Neural cell (in vitro differentiated cells): ENCODE measurements around the gene OGFR. TPM values are rescaled to one million over a fixed set of nuclear protein-coding genes. Genes with fewer than 3 reads are reported as not detected.

ENCODE experiments used
- H2AFZ ChIP-seq: fragments of 200-600, 300-800 bp; sonication (generic), shearing (Covaris generic); 2 replicates; pipeline ENCODE4 v1.6.0; 2014; ENCODE audit warnings: low read depth, mild to moderate bottlenecking, antibody characterized with exemption, low read length, moderate library complexity
- H3F3A ChIP-seq: fragments of 200-600 bp; shearing (Covaris generic); 2 replicates; pipeline ENCODE4 v1.6.1; 2016; ENCODE audit warnings: mild to moderate bottlenecking, moderate library complexity, mixed read lengths, antibody characterized with exemption, low read length; ENCODE audit not compliant: insufficient read depth, poor library complexity, severe bottlenecking
- H3K27ac ChIP-seq: fragments of 200-600, 300-800 bp; sonication (generic), shearing (Covaris generic); 2 replicates; pipeline ENCODE4 v1.5.1; 2014; ENCODE audit warnings: mild to moderate bottlenecking, low read length, moderate library complexity
- H3K27me3 ChIP-seq: fragments of 300-800, 200-600 bp; sonication (generic), shearing (Covaris generic); 2 replicates; pipeline ENCODE4 v1.6.0; 2014; ENCODE audit warnings: mild to moderate bottlenecking, low read depth, low read length, moderate library complexity; ENCODE audit not compliant: insufficient read depth
- H3K36me3 ChIP-seq: fragments of 300-800, 200-600 bp; sonication (generic), shearing (Covaris generic); 2 replicates; pipeline ENCODE4 v1.5.1; 2014; ENCODE audit warnings: mild to moderate bottlenecking, antibody characterized with exemption, low read length, moderate library complexity; ENCODE audit not compliant: insufficient read depth
- H3K4me2 ChIP-seq: fragments of 300-800, 200-600 bp; sonication (generic), shearing (Covaris generic); 2 replicates; pipeline ENCODE4 v1.6.0; 2014; ENCODE audit warnings: mild to moderate bottlenecking, low read length
- H3K4me3 ChIP-seq: fragments of 300-800, 200-600 bp; sonication (generic), shearing (Covaris generic); 2 replicates; pipeline ENCODE4 v1.5.1; 2014; ENCODE audit warnings: mild to moderate bottlenecking, low read length, moderate library complexity
- H3K79me2 ChIP-seq: fragments of 200-600 bp; shearing (Covaris generic); replicated peaks from 2 replicates; pipeline ENCODE4 v1.6.0; 2014; ENCODE audit warnings: mild to moderate bottlenecking, low read length, moderate library complexity; ENCODE audit not compliant: insufficient read depth
- H3K9ac ChIP-seq: fragments of 300-800, 200-600 bp; sonication (generic), shearing (Covaris generic); 2 replicates; pipeline ENCODE4 v1.6.1; 2016; ENCODE audit warnings: mild to moderate bottlenecking, low read length, mixed read lengths
- H3K9me2 ChIP-seq: fragments of 200-600 bp; shearing (Covaris generic); 2 replicates; pipeline ENCODE4 v1.6.1; 2016; ENCODE audit warnings: mild to moderate bottlenecking, low read length, mixed read lengths; ENCODE audit not compliant: insufficient read depth
- H3K9me3 ChIP-seq: fragments of 200-600, 300-800 bp; sonication (generic), shearing (Covaris generic); 2 replicates; pipeline ENCODE4 v1.6.1; 2016; ENCODE audit warnings: mild to moderate bottlenecking, mixed run types, low read length, moderate library complexity, mixed read lengths
- H4K20me1 ChIP-seq: fragments of 200-600 bp; shearing (Covaris generic); 2 replicates; pipeline ENCODE4 v1.6.1; 2016; ENCODE audit warnings: mild to moderate bottlenecking, mixed run types; ENCODE audit not compliant: insufficient read depth
- EP300 ChIP-seq: fragments of 450-650 bp; conservative IDR thresholded peaks from 2 replicates; pipeline ENCODE4 v1.6.1; 2014; ENCODE audit warnings: antibody characterized with exemption, mild to moderate bottlenecking, moderate library complexity; ENCODE audit not compliant: poor library complexity, severe bottlenecking
- EZH2 ChIP-seq: fragments of 200-600, 300-800 bp; shearing (Covaris generic), sonication (generic); IDR thresholded peaks from 2 replicates; pipeline ENCODE4 v1.6.1; 2014; ENCODE audit warnings: antibody characterized with exemption, low read length, borderline replicate concordance, mild to moderate bottlenecking; ENCODE audit not compliant: insufficient read depth, poor library complexity, severe bottlenecking
- MXI1 ChIP-seq: fragments of 450-650 bp; conservative IDR thresholded peaks from 2 replicates; pipeline ENCODE4 v1.6.1; 2014; ENCODE audit warnings: antibody characterized with exemption, mild to moderate bottlenecking; ENCODE audit not compliant: poor library complexity, severe bottlenecking
- POLR2AphosphoS5 ChIP-seq: IDR thresholded peaks from 2 replicates; pipeline ENCODE4 v1.6.1; 2012
- RAD21 ChIP-seq: fragments of 450-650 bp; conservative IDR thresholded peaks from 2 replicates; pipeline ENCODE4 v1.6.1; 2014; ENCODE audit warnings: antibody characterized with exemption, mild to moderate bottlenecking, moderate library complexity
- SMC3 ChIP-seq: fragments of 450-650 bp; conservative IDR thresholded peaks from 2 replicates; pipeline ENCODE4 v1.6.1; 2014; ENCODE audit warnings: antibody characterized with exemption, mild to moderate bottlenecking, moderate library complexity; ENCODE audit not compliant: poor library complexity
- TAF1 ChIP-seq: IDR thresholded peaks from 2 replicates; pipeline ENCODE4 v1.6.1; 2012; ENCODE audit warnings: low read depth
- polyA plus RNA-seq: library from polyadenylated mRNA; depleted of rRNA; stranded (reverse); fragments of >200 nt; gene quantifications from 2 replicates; pipeline ENCODE4 v1.2.3, GENCODE V29; 2014
- TF ChIP-seq, protein P1 (sequence below): fragments of 450-650 bp; IDR thresholded peaks from 2 replicates; pipeline ENCODE4 v1.5.1; 2014; ENCODE audit warnings: antibody characterized with exemption, mild to moderate bottlenecking, moderate library complexity; ENCODE audit not compliant: poor library complexity, severe bottlenecking
- TF ChIP-seq, protein P2 (sequence below): IDR thresholded peaks from 2 replicates; pipeline ENCODE4 v1.6.1; 2012; ENCODE audit warnings: borderline replicate concordance

The OGFR gene
- polyA plus RNA-seq, 1 donor from 2014 or later = 15.6 TPM

GRCh38 chr20:62816031-62816883 is 11.6 kb downstream of the OGFR start:
- H3K36me3 ChIP-seq = no peaks in the 10 kb centered on the region
- no peak overlapping the region for H2AFZ ChIP-seq
- no peaks in the 10 kb centered on the region for H4K20me1 ChIP-seq
- no peaks in the 10 kb centered on the region for H3K9me3 ChIP-seq
- H3K4me3 ChIP-seq = peak overlapping the region; percentile 57
- H3K9ac ChIP-seq = no peak overlapping the region
- H3K4me2 ChIP-seq = no peak overlapping the region
- H3K9me2 ChIP-seq = no peaks in the 10 kb centered on the region
- TF ChIP-seq POLR2AphosphoS5 = no peak
- TF ChIP-seq, protein P1, sequence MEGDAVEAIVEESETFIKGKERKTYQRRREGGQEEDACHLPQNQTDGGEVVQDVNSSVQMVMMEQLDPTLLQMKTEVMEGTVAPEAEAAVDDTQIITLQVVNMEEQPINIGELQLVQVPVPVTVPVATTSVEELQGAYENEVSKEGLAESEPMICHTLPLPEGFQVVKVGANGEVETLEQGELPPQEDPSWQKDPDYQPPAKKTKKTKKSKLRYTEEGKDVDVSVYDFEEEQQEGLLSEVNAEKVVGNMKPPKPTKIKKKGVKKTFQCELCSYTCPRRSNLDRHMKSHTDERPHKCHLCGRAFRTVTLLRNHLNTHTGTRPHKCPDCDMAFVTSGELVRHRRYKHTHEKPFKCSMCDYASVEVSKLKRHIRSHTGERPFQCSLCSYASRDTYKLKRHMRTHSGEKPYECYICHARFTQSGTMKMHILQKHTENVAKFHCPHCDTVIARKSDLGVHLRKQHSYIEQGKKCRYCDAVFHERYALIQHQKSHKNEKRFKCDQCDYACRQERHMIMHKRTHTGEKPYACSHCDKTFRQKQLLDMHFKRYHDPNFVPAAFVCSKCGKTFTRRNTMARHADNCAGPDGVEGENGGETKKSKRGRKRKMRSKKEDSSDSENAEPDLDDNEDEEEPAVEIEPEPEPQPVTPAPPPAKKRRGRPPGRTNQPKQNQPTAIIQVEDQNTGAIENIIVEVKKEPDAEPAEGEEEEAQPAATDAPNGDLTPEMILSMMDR = no peak
- TF ChIP-seq RAD21 = no peak
- no peak for TF ChIP-seq SMC3
- no peak for TF ChIP-seq TAF1
- no peak for TF ChIP-seq EP300
- TF ChIP-seq, protein P2, sequence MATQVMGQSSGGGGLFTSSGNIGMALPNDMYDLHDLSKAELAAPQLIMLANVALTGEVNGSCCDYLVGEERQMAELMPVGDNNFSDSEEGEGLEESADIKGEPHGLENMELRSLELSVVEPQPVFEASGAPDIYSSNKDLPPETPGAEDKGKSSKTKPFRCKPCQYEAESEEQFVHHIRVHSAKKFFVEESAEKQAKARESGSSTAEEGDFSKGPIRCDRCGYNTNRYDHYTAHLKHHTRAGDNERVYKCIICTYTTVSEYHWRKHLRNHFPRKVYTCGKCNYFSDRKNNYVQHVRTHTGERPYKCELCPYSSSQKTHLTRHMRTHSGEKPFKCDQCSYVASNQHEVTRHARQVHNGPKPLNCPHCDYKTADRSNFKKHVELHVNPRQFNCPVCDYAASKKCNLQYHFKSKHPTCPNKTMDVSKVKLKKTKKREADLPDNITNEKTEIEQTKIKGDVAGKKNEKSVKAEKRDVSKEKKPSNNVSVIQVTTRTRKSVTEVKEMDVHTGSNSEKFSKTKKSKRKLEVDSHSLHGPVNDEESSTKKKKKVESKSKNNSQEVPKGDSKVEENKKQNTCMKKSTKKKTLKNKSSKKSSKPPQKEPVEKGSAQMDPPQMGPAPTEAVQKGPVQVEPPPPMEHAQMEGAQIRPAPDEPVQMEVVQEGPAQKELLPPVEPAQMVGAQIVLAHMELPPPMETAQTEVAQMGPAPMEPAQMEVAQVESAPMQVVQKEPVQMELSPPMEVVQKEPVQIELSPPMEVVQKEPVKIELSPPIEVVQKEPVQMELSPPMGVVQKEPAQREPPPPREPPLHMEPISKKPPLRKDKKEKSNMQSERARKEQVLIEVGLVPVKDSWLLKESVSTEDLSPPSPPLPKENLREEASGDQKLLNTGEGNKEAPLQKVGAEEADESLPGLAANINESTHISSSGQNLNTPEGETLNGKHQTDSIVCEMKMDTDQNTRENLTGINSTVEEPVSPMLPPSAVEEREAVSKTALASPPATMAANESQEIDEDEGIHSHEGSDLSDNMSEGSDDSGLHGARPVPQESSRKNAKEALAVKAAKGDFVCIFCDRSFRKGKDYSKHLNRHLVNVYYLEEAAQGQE = no peak
- no peak for TF ChIP-seq EZH2
- no peaks in the 10 kb centered on the region for H3K79me2 ChIP-seq
- no peaks in the 10 kb centered on the region for H3F3A ChIP-seq
- peaks cover 25% of the 10 kb centered on the region for H3K27me3 ChIP-seq
- H3K27ac ChIP-seq = no peak overlapping the region

DNA sequence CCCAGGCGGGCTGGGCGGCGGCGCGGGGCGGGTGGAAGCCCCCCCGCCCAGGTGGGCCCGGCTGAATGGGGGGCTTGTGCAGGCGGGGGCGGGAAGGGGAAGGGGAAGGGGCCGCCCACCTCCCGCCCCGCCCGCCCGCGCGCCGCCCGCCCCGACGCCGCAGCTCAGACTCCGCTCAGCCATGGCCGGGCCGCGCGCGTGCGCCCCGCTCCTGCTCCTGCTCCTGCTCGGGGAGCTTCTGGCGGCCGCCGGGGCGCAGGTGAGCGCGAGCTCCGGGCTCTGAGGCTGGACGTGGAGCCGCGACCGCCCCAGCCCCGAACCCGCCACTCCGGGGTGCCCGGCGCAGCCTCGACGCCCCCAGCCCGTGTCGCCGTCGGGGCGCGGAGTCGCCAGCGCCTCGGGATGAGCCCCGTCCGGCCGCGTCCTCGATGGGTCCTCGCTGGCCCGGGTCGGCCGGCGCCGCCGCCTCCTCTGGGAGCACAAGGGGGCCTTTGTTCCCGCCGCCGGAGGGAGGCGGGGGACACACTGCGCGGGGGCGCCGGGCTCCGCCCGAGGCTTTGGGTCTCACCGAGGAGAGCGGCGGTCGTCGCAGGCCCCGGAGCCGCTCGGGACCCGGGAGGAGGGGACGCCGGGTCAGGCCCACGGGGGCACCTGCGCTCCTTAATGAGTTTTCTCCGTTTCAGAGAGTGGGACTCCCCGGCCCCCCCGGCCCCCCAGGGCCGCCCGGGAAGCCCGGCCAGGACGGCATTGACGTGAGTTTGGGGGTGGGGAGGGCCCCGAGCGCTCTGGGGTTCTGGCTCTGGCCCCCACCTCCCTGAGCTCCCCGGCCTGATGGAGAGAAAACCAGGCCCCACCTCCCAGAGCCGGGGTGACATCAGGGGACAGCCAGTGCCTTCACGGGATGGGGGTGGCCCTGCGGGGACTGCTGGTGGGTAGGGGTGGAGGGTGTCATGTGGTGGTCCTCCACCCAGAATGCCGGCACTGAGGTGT is 12.5 kb downstream of the OGFR start, which contains the start of gene COL9A3:
Gene COL9A3 (plus strand): TSS at position 167 of the 990 bp plus-strand sequence. CDS start 15 bp downstream, at position 182.
- Histone ChIP-seq H3K9ac (no peak within 1 kb of the TSS), H3K4me2 (no peak within 1 kb of the TSS), H3K36me3 (no peaks in the 10 kb centered on the region), H3K27me3 (peaks cover 25% of the 10 kb centered on the region), H3K9me3 (no peaks in the 10 kb centered on the region), H2AFZ (no peak within 1 kb of the TSS), H3K27ac (no peak within 1 kb of the TSS), H3K9me2 (no peaks in the 10 kb centered on the region), H3K4me3 (peak within 1 kb of the TSS; percentile 57), H4K20me1 (no peaks in the 10 kb centered on the region), H3K79me2 (no peaks in the 10 kb centered on the region), H3F3A (no peaks in the 10 kb centered on the region)
- TF ChIP-seq EP300 (no peak), SMC3 (no peak), POLR2AphosphoS5 (no peak), MXI1 (no peak), EZH2 (no peak), TAF1 (no peak), RAD21 (no peak)
- TF ChIP-seq, protein P1 = no peak
- TF ChIP-seq, protein P2 = no peak
